Testis (tissue), 3 donors: ENCODE measurements around the gene FAM78A. TPM values are rescaled to one million over a fixed set of nuclear protein-coding genes. Genes with fewer than 3 reads are reported as not detected.

ENCODE experiments used
- DNase-seq: peaks from one replicate; pipeline ENCODE4 v3.0.0-alpha.2; 2019
- H3K27ac ChIP-seq, 2 donors: fragments of 200-600 bp; sonication (generic); one replicate each; pipeline ENCODE4 v1.5.1; 2019
- H3K27me3 ChIP-seq: fragments of 200-600 bp; sonication (generic); one replicate; pipeline ENCODE4 v1.5.1; 2019
- H3K36me3 ChIP-seq: fragments of 200-600 bp; sonication (generic); one replicate; pipeline ENCODE4 v1.5.1; 2017; ENCODE audit warnings: low read depth; ENCODE audit errors: missing control alignments
- H3K4me1 ChIP-seq: fragments of 200-600 bp; sonication (generic); one replicate; pipeline ENCODE4 v1.5.1; 2019
- H3K4me3 ChIP-seq, 2 donors: fragments of 200-600 bp; sonication (generic); one replicate each; pipeline ENCODE4 v1.5.1; 2017 to 2019
- H3K9me3 ChIP-seq: fragments of 200-600 bp; sonication (generic); one replicate; pipeline ENCODE4 v1.5.1; 2017
- CTCF ChIP-seq, 3 experiments: fragments of 450-650 bp in 2 of 3; fragments of 200-600 bp in 1 of 3; sonication (generic) in 1 of 3; IDR thresholded peaks; one replicate each; pipeline ENCODE4 v1.5.1; 2016 to 2019; ENCODE audit warnings: antibody characterized with exemption in 3 of 3, mild to moderate bottlenecking in 2 of 3, moderate library complexity in 1 of 3
- POLR2A ChIP-seq: fragments of 450-650 bp; IDR thresholded peaks from one replicate; pipeline ENCODE4 v1.6.1; 2017; ENCODE audit warnings: antibody characterized with exemption, mild to moderate bottlenecking, moderate library complexity
- WGBS, 2 donors: methylation state at CpG; one replicate each; pipeline ENCODE4 v1.1.5; 2018; 5-methylcytosine and 5-hydroxymethylcytosine counted together
- intact Hi-C: fragments of 100-400 bp; cut with DNase I; formaldehyde crosslinking; loops from one replicate; pipeline ENCODE4 v1.15.1; 2023; ENCODE audit warnings: low total_unique reads
- polyA plus RNA-seq: library from polyadenylated mRNA; stranded (reverse); fragments of 350-450 nt; fragmentation: Illumina TruSeq; extraction: RNeasy Lipid Tissue Mini Kit (QIAGEN cat#74804); gene quantifications from one replicate; pipeline ENCODE4 v1.2.3, GENCODE V29; 2014; ENCODE audit warnings: low read depth, low replicate concordance; ENCODE audit not compliant: insufficient read depth
- total RNA-seq, 2 donors: library from RNA; depleted of rRNA; stranded (reverse); fragments of >200 nt; gene quantifications; one replicate each; pipeline ENCODE4 v1.2.3, GENCODE V29; 2016

Gene FAM78A
- total and polyA plus RNA-seq, 3 donors from 2014 or later = 29.7 to 48.0 (median 30.8) TPM

GRCh38 chr9:131297903-131298302 is 21.6 kb upstream of the FAM78A start:
- no peak overlapping the region for H3K4me3 ChIP-seq

GRCh38 chr9:131296906-131297500 is 20.7 kb upstream of the FAM78A start:
- no peaks in the 10 kb centered on the region for H3K36me3 ChIP-seq
- no peak for DNase-seq
- H3K4me3 ChIP-seq = no peak overlapping the region
- H3K9me3 ChIP-seq = no peaks in the 10 kb centered on the region
- intact Hi-C loops = no loop called here
- WGBS, 2 donors = 87 to 92% methylated on average over 8 of the region's 8 CpGs
- no peak for TF ChIP-seq POLR2A
- TF ChIP-seq CTCF (IDR thresholded peaks at IDR 0.05) = no peak
- no peak overlapping the region for H3K27ac ChIP-seq
- no peaks in the 10 kb centered on the region for H3K27me3 ChIP-seq
- no peaks in the 10 kb centered on the region for H3K4me1 ChIP-seq

More at GRCh38 chr9:131297903-131298302, 21.6 kb upstream of the FAM78A start:
- no peaks in the 10 kb centered on the region for H3K27me3 ChIP-seq
- H3K27ac ChIP-seq = no peak overlapping the region
- intact Hi-C loops = no loop called here
- H3K4me1 ChIP-seq = no peaks in the 10 kb centered on the region
- H3K36me3 ChIP-seq = no peaks in the 10 kb centered on the region
- TF ChIP-seq POLR2A (no peak), CTCF (IDR thresholded peaks at IDR 0.05) (no peak)
- WGBS, 2 donors = 64 to 74% methylated on average over 11 of the region's 11 CpGs
- H3K9me3 ChIP-seq = no peaks in the 10 kb centered on the region
- no peak for DNase-seq

GRCh38 chr9:131296460-131296859 is 20.1 kb upstream of the FAM78A start:
- DNase-seq = no peak
- Histone ChIP-seq H3K27ac (no peak overlapping the region), H3K9me3 (no peaks in the 10 kb centered on the region), H3K4me1 (no peaks in the 10 kb centered on the region), H3K36me3 (no peaks in the 10 kb centered on the region), H3K27me3 (no peaks in the 10 kb centered on the region), H3K4me3 (no peak overlapping the region)
- 82 to 91% methylated on average over 9 of the region's 9 CpGs for WGBS, 2 donors
- intact Hi-C loops = no loop called here
- TF ChIP-seq POLR2A (no peak), CTCF (IDR thresholded peaks at IDR 0.05) (no peak)

- Histone ChIP-seq H3K27me3 (no peaks in the 10 kb centered on the region), H3K27ac (no peak overlapping the region), H3K9me3 (no peaks in the 10 kb centered on the region), H3K4me3 (no peak overlapping the region), H3K36me3 (no peaks in the 10 kb centered on the region), H3K4me1 (peaks cover 3% of the 10 kb centered on the region)
- 96% methylated on average over 10 of the region's 10 CpGs for WGBS, 2 donors
- no peak for TF ChIP-seq POLR2A
- intact Hi-C loops = no loop called here
- no peak for DNase-seq
These were observed 16.6 kb upstream of the FAM78A start for GRCh38 chr9:131292937-131293336.

GRCh38 chr9:131291795-131292315 is 15.5 kb upstream of the FAM78A start:
- peaks cover 3% of the 10 kb centered on the region for H3K4me1 ChIP-seq
- WGBS, 2 donors = 87 to 90% methylated on average over 6 to 7 of the region's 7 CpGs
- no peak overlapping the region for H3K27ac ChIP-seq
- H3K9me3 ChIP-seq = no peaks in the 10 kb centered on the region
- H3K4me3 ChIP-seq = no peak overlapping the region
- TF ChIP-seq POLR2A (no peak), CTCF (IDR thresholded peaks at IDR 0.05) (no peak)
- H3K36me3 ChIP-seq = no peaks in the 10 kb centered on the region
- H3K27me3 ChIP-seq = no peaks in the 10 kb centered on the region
- DNase-seq = no peak
- intact Hi-C loops = no loop called here
